Measurements from ENCODE around the gene NOS1AP.

DNA sequence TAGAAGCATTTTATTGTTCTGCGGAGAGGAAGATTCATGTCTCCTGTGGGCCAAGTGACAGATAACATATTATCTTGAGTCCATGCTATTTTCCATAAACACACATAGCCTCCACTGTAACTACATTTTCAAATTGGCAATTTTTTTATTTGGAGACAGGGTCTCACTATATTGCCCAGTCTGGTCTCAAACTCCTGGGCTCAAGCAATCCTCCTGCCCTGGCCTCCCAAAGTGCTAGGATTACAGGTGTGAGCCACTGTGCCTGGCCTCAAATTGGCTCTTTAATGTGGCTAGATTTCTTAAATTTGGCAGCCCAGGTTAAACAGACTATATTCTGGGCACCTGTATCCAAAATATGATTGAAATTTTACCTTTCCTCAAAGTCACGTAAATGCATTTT, 13.8 kb downstream of the NOS1AP start:
- TF ChIP-seq, protein P1, sequence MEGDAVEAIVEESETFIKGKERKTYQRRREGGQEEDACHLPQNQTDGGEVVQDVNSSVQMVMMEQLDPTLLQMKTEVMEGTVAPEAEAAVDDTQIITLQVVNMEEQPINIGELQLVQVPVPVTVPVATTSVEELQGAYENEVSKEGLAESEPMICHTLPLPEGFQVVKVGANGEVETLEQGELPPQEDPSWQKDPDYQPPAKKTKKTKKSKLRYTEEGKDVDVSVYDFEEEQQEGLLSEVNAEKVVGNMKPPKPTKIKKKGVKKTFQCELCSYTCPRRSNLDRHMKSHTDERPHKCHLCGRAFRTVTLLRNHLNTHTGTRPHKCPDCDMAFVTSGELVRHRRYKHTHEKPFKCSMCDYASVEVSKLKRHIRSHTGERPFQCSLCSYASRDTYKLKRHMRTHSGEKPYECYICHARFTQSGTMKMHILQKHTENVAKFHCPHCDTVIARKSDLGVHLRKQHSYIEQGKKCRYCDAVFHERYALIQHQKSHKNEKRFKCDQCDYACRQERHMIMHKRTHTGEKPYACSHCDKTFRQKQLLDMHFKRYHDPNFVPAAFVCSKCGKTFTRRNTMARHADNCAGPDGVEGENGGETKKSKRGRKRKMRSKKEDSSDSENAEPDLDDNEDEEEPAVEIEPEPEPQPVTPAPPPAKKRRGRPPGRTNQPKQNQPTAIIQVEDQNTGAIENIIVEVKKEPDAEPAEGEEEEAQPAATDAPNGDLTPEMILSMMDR (IDR thresholded peaks at IDR 0.05; ENCODE audit: low read depth, low read length, poor library complexity, severe bottlenecking), result no peak
- no peak for TF ChIP-seq EZH2phosphoT487 (IDR thresholded peaks at IDR 0.05; ENCODE audit: borderline replicate concordance, low read length)

Measured in DOHH2 (cell line).